ENCODE measurements around the gene CHRNB2. TPM values are rescaled to one million over a fixed set of nuclear protein-coding genes. Genes with fewer than 3 reads are reported as not detected.

CHRNB2 gene
- total RNA-seq, 1 experiment from 2014 or later, result 0.21 TPM

GRCh38 chr1:154572468-154573167 lies 5.0 kb downstream of the CHRNB2 start:
- ChIA-PET CTCF (no interaction called here), POLR2A (no interaction called here)
- TF ChIP-seq TCF7L2 (IDR thresholded peaks at IDR 0.05; ENCODE audit: low read depth, low read length) (no peak), CTCF (IDR thresholded peaks at IDR 0.05) (no peak)
- DNase-seq (ENCODE audit: low read depth, low spot score) (no peak), ATAC-seq (no peak)
- intact Hi-C loops (cut with micrococcal nuclease; ENCODE audit: unreplicated experiment) (no loop called here), in situ Hi-C loops (cut with HindIII; ENCODE audit: low pct_unique_long_range_greater_than_20kb, low sequenced_read_pairs) (no loop called here)
- BruUV-seq (replicated peaks), result no TSS peak
- Histone ChIP-seq H3K4me3 (ENCODE audit: low read depth in 2 of 2, low read length in 2 of 2) (no peak overlapping the region), H3K9me3 (ENCODE audit: control insufficient read depth, insufficient read depth, low read depth, low read length) (no peaks in the 10 kb centered on the region), H3K36me3 (ENCODE audit: control insufficient read depth, insufficient read depth, low read length) (no peaks in the 10 kb centered on the region), H3K4me1 (ENCODE audit: control insufficient read depth, insufficient read depth, low read length) (no peaks in the 10 kb centered on the region), H3K27me3 (ENCODE audit: control insufficient read depth, insufficient read depth, low read length) (peaks cover 3% of the 10 kb centered on the region; the same call in 1 of the 2 replicates), H3K27ac (ENCODE audit: low read length) (no peak overlapping the region)

- POLR2A ChIA-PET, result no interaction called here
- BruUV-seq (replicated peaks), result no TSS peak
- Histone ChIP-seq H3K27ac (ENCODE audit: low read length) (no peak overlapping the region), H3K9me3 (ENCODE audit: control insufficient read depth, insufficient read depth, low read depth, low read length) (no peaks in the 10 kb centered on the region), H3K4me3 (ENCODE audit: low read depth in 2 of 2, low read length in 2 of 2) (no peak overlapping the region), H3K4me1 (ENCODE audit: control insufficient read depth, insufficient read depth, low read length) (no peaks in the 10 kb centered on the region), H3K36me3 (ENCODE audit: control insufficient read depth, insufficient read depth, low read length) (no peaks in the 10 kb centered on the region), H3K27me3 (ENCODE audit: control insufficient read depth, insufficient read depth, low read length) (peaks cover 3% of the 10 kb centered on the region; the same call in 1 of the 2 replicates)
- no peak for DNase-seq (ENCODE audit: low read depth, low spot score)
- intact Hi-C loops (cut with micrococcal nuclease; ENCODE audit: unreplicated experiment), result no loop called here
- ATAC-seq, result no peak
- in situ Hi-C loops (cut with HindIII; ENCODE audit: low pct_unique_long_range_greater_than_20kb, low sequenced_read_pairs), result no loop called here
- CTCF ChIA-PET, result no interaction called here
- TF ChIP-seq CTCF (IDR thresholded peaks at IDR 0.05), result no peak
- TF ChIP-seq TCF7L2 (IDR thresholded peaks at IDR 0.05; ENCODE audit: low read depth, low read length), result no peak
- no peak for TF ChIP-seq POLR2AphosphoS5 (IDR thresholded peaks at IDR 0.05; ENCODE audit: low read depth, low read length)
These were observed 5.6 kb downstream of the CHRNB2 start for GRCh38 chr1:154573168-154573510.

DNA sequence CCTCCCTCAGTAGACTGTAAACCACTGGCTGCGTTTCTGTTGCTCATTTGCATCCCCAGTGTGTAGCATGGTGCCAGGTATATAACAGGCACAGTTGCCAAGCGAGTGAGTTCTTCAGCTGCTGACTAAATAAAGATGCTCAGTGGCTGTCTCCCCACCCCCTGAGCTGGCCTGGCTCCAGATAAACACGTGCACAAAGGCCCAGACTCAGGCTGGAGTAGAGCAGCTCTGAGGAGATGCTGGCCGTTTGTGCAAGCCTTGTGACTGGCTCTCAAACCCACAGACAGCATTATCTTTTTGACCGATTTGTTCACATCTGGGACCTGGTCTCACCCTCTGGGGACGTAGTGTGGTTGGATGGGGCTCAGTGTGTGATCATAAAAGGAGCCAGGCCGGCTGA lies 7.1 kb downstream of the CHRNB2 start:
- no peak for ATAC-seq
- no peak overlapping the region for H3K4me3 ChIP-seq (ENCODE audit: low read depth in 2 of 2, low read length in 2 of 2)
- H3K9me3 ChIP-seq (ENCODE audit: control insufficient read depth, insufficient read depth, low read depth, low read length), result no peaks in the 10 kb centered on the region
- no peaks in the 10 kb centered on the region for H3K27me3 ChIP-seq (ENCODE audit: control insufficient read depth, insufficient read depth, low read length)
- DNase-seq (ENCODE audit: low read depth, low spot score), result no peak
- no TSS peak for BruUV-seq (replicated peaks)
- POLR2A ChIA-PET, result no interaction called here
- intact Hi-C loops (cut with micrococcal nuclease; ENCODE audit: unreplicated experiment), result no loop called here
- no peak overlapping the region for H3K27ac ChIP-seq (ENCODE audit: low read length)
- in situ Hi-C loops (cut with HindIII; ENCODE audit: low pct_unique_long_range_greater_than_20kb, low sequenced_read_pairs), result no loop called here
- CTCF ChIA-PET, result interaction anchor here (0.6 kb wide), 1 partner anchor 537 kb away, joined by 4 read pairs; no protein-coding TSS in a partner anchor
- H3K4me1 ChIP-seq (ENCODE audit: control insufficient read depth, insufficient read depth, low read length), result no peaks in the 10 kb centered on the region
- H3K36me3 ChIP-seq (ENCODE audit: control insufficient read depth, insufficient read depth, low read length), result peaks cover 2% of the 10 kb centered on the region; the same call in 1 of the 2 replicates
- TF ChIP-seq SIN3A (IDR thresholded peaks at IDR 0.05; ENCODE audit: borderline replicate concordance, insufficient read depth, low read depth, low read length) (no peak), CTCF (IDR thresholded peaks at IDR 0.05) (no peak), POLR2AphosphoS5 (IDR thresholded peaks at IDR 0.05; ENCODE audit: low read depth, low read length) (no peak), TCF7L2 (IDR thresholded peaks at IDR 0.05; ENCODE audit: low read depth, low read length) (no peak)
- TF ChIP-seq, protein P1, sequence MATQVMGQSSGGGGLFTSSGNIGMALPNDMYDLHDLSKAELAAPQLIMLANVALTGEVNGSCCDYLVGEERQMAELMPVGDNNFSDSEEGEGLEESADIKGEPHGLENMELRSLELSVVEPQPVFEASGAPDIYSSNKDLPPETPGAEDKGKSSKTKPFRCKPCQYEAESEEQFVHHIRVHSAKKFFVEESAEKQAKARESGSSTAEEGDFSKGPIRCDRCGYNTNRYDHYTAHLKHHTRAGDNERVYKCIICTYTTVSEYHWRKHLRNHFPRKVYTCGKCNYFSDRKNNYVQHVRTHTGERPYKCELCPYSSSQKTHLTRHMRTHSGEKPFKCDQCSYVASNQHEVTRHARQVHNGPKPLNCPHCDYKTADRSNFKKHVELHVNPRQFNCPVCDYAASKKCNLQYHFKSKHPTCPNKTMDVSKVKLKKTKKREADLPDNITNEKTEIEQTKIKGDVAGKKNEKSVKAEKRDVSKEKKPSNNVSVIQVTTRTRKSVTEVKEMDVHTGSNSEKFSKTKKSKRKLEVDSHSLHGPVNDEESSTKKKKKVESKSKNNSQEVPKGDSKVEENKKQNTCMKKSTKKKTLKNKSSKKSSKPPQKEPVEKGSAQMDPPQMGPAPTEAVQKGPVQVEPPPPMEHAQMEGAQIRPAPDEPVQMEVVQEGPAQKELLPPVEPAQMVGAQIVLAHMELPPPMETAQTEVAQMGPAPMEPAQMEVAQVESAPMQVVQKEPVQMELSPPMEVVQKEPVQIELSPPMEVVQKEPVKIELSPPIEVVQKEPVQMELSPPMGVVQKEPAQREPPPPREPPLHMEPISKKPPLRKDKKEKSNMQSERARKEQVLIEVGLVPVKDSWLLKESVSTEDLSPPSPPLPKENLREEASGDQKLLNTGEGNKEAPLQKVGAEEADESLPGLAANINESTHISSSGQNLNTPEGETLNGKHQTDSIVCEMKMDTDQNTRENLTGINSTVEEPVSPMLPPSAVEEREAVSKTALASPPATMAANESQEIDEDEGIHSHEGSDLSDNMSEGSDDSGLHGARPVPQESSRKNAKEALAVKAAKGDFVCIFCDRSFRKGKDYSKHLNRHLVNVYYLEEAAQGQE (IDR thresholded peaks at IDR 0.05; ENCODE audit: insufficient read depth in 1 of 2, low read depth in 2 of 2, low read length in 1 of 2), result no peak

Measured in Panc1 (cell line).